Glomerular endothelial cell (primary cell): ENCODE results near the gene ABAT. TPM values are rescaled to one million over a fixed set of nuclear protein-coding genes. Genes with fewer than 3 reads are reported as not detected.
"Not testable (repeated sequence)": the region's sequence is repeated elsewhere in the genome, so short reads cannot be mapped to it uniquely, and the experiment has no call there.

Source experiments
- DNase-seq: peaks from one replicate; pipeline ENCODE4 v3.0.0-alpha.2; 2011; ENCODE audit warnings: low read depth, low spot score; ENCODE audit errors: extremely low read depth
- total RNA-seq: library from RNA; depleted of rRNA; stranded (reverse); fragments of >200 nt; gene quantifications from 2 replicates; pipeline ENCODE4 v1.2.3, GENCODE V29; 2015

ABAT gene
- total RNA-seq, 1 donor from 2014 or later, result 4.4 TPM

DNA sequence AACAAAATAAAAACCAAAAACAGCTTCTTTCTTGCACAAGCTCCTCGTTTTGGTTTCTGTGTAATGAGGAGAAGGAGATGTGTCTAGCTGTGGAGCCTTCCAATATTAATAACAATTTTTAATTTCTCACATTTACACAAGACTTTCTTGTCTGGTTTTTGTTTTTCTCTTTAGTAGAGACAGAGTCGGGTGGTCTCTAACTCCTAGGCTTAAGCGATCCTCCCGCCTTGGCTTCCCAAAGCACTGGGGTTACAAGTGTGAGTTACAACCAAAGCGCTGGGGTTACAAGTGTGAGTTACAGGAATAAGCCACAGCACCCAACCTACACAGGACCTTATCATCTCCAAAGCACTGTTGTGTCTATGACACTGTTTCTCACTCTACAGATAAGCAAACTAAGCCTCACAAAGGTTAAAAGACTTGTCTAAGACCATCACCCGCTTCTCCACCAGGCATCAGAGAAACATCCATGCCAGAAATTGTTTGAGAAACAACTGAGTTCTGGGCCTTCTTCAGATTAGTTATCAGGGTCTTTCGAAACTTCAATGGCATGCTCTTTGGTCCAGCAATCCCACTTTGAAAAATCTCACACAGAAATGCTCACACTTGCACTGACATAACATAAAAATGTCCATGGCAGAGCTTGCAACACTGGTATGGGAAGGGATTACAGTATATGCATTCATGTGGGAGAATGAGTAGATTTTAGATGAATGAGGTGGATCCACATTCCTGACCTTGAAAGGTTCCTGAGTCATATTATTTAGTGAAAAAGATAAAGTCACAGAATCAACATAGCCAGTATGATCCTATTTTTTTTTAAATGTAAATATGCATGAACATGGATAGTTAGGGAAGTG, 3.9 kb downstream of the ABAT start:
- no peak for DNase-seq

GRCh38 chr16:8679151-8679550, 4.7 kb downstream of the ABAT start:
- no peak for DNase-seq

GRCh38 chr16:8682551-8683259, 8.3 kb downstream of the ABAT start:
- DNase-seq, result no peak

GRCh38 chr16:8683640-8684039, 9.2 kb downstream of the ABAT start:
- DNase-seq, result no peak

DNA sequence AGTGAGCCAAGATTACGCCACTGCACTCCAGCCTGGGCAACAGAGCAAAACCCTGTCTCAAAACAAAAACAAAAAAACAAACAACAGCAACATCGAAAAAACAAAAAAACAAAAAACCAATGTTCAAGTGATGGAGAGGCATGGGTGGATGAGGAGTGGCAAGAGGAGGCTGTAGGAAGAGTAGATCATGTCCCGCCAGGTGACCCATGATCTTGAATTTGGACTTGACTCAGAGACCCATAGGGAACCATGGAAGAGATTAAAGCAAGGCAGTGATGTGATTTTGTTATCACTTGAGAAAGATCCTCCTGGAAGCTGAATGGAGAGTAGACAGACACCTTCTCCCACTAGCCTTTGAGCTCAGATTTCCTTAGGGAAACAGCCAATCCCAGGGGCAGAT, 11.2 kb downstream of the ABAT start:
- no peak for DNase-seq

DNA sequence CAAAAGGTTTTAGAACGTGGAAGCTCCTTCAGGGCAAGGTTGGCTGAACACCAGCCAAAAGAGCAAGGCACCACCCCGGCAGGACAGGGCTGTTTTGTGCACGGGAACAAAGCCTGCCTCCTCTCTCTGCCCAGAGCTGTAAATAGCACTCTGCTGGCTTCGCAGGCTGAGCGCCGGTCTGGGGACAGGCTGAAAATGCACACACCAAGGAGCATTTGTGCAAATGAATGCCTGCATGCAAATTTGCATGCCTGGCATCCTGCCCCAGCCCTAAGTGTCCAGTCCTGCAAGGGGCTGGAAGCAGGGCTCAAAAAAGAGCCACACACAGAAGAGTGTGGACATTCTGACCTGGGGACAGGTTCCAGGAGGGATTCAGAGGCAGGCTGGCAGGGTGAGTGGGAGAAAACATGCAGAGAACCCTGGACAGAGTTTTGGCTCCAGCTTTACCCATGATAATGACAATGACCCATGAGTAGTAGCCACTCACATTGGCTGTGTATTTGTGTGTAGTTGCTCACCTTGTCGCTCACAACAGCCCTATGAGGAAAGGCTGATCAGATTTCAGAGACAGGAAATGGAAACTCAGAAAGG, 11.7 kb downstream of the ABAT start:
- DNase-seq, result no peak

- DNase-seq, result no peak
Observed at GRCh38 chr16:8686879-8687278, 12.5 kb downstream of the ABAT start.

DNA sequence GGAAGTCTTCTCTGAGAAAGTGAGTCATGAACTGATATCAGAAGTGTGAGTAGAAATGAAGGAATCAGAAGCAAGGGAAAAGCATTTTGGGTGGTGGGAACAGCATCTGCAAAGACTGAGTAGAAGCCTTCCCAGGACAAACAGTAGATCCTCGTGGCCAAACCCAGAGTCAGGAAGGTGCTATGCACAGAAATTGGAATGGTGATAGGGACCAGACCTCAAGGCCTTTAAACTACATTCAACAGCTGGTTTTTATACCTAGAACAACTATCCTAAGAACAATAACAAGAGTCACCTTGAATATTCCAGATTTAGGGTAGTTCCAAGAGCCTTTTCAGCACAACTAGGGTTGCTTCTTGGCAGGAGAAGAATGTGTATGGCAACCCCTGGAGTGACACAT, 15.3 kb downstream of the ABAT start:
- no peak for DNase-seq

- DNase-seq, result no peak
Observed at GRCh38 chr16:8691728-8692127, 17.3 kb downstream of the ABAT start.

DNA sequence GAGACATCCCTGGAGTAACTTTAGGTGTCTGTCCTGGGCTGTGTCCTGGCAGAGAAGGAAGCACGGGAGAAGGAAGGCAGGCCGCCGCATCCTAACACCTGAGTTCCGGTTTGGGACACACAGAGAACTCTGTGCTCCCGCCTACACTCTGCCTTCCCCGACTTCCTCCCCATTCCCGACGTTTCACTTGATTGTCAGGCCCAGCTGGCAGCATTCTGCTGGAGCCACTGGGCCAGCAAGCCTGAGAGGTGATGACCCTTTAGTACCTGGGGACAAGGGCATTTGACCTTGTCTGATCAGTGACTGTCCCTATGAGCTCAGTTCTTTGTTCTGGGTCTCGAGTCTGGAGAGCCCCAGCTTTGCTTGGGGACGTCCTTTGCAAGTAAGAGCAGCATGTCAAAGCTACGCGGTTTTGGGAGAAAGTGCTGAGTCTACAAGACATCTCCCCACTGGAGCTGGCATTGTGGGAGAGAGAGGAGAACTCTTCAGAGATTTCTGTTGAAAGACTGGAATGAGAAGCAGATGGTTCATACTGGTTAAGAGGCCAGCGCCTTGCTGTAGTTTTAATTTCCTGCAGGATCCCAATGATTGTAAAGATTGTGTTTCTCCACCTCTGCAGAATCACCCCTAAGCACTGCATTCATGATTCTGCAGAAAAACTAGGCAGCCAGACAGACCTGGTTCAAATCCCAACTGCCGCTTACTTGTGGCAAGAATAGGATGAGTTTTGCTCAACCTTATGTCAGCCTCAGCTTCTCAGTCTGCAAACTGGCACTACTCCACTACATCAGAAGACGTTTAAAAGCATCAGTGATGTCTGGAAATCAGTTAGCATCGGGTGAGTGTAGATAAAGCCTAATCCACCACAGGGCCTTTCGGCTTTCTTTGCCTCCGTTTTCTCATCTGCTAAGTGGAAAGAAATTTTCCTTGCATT, 20.6 kb downstream of the ABAT start:
- DNase-seq, result no peak

DNA sequence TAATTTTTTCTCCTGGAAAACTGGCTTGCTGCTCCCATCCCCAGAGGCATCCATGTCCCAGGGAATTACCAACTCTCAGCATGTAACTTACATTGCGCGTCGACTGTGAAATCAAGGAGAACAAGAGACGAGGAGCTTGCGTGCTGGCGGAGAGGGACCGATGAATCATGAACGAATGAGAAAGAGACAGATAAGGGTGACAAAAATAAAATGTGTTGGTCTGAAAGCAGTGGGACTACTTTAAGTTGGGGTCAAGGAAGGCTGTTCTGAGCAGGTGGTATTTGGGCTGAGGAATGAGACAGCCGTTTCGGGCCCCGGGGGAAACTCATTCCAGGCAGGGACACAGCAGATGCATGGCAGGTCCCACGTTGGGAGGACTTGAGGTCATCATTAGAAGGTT, 22.5 kb downstream of the ABAT start:
- no peak for DNase-seq

DNA sequence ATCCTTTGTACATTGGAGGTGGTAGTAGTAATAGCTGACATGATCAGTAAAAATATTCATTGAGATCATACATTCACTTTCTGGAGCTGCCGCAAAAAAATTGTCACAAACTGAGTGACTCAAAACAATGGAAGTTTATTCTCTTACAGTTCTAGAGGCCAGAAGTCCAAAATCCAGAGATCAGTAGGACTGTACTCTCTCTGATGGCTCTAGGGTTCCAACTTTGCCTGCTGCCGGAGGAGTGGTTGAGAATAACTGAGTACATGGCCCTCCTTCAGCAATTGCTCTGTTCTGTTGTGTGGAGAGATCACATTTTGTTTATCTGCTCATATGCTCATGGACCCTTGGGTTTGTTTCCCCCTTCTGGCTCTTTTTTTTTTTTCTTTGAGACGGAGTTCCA, 23.5 kb downstream of the ABAT start:
- no peak for DNase-seq

DNA sequence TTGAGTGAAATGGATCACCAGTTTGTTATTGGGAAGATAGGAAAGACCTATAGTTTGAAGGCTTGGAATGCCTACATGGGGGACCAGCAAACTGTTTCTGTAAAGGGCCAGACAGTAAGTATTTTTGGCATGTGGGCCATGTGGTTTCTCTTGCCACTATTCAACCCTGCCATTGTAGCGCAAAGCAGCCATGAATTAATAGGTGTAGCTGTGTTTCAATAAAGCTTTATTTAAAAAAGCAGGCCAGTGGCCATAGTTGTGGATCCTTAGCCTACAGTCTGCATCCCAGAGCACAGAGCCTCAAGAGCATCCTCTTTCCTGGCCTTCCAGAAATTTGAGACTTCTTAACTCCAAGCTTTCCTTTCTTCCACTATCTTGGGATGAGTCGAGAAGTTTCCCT, 29.3 kb downstream of the ABAT start:
- no peak for DNase-seq

DNA sequence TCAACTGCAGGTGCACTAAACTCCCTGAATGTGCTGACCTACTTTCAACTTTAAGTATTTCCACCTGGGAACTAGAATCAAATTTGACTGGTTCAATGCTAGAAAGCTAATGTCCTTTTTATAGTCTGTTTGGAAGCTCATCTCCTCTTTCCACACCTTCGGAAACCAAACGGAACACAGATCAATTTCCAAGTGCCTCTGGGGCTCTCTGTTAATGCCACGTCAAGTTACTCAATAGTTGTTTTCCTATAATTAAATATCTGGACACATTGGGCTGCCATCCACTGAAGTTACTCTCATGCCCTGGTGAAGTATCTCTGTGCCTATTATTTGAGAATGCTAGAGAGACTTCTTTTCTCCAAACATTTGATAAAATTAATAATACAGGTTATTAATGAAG, 29.7 kb downstream of the ABAT start:
- no peak for DNase-seq

DNA sequence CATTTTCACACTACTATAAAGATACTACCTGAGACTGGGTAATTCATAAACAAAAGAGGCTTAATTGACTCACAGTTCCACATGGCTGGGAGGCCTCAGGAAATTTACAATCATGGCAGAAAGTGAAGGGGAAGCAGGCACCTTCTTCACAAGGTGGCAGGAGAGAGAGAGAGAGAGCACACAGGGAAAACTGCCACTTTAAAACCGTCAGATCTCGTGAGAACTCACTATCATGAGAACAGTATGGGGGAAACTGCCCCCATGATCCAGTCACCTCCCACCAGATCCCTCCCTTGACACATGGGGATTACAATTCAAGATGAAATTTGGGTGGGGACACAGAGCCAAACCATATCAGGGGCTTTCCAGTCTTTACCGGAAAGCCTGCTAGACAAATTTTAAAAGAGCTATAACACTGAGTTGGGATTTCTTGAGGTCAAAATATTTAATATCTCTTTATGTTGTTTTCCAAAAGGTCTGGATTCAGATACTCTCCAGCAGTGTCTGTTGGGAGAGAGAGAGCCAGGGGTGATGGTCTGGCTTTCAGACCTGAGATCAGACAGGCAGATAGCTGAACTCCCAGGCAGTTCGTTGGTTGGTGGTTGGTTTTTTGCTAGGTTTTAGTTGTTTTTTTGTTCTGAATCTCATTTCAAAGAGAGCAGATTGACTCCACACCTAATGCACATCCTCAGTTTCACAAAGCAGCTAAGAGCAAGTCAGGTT, 30.8 kb downstream of the ABAT start:
- not testable (repeated sequence) for DNase-seq

DNA sequence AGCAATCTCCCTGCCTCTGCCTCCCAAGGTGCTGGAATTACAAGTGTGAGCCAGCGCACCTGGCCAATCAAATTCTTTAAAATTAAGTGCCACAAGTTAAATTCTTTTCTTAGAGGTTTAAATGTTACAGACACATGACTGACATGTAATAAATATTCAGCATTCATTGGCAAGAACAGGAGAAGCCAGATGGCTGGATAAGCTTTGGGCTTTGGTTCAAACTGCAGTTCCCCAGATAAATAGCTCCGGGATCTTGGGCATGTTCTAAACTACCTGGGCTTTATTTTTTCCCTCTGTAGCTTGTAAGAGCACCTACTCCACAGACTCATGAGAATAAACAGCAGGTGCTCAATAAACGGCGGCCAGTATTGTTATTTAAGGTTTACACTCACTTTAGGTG, 34.1 kb downstream of the ABAT start:
- DNase-seq, result no peak

DNA sequence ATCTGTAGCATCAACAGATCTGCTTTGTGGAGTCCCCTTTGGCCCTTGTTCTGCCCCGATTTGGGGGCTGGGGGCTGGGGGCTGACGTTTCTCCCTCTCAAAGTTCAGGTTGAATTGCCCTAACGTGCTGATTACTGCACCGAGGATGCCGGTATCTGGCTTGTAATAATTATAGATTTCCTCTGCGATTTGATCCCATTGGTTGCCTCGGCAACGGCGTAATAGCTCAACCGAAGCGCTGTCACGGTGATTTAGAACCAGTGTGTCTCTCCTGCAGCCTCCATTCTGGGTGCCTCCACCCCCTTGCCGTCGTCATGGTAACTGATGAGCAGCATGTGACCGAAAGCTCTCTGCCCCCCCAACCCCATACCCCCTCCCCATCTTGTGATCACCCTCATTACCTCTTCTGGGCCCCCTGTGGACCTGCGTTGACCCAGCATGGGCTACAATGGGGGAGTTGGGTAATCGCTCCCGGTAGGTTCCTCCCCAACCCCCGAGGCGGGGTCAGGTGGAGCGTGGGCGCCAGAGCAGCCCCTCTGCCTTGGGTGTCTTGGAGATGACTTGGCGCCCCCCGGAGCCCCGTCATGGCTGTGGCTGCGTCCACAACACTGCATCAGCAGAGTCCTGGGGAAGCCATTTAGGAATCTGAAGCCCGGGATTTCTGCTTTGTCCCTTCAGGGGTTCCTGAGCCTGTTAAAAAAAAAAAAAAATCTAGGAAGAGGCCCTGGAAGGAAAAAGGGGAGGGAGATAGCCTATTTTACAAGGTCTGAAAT, 38.4 kb downstream of the ABAT start:
- no peak for DNase-seq

- no peak for DNase-seq
Observed at GRCh38 chr16:8713635-8714172, 39.3 kb downstream of the ABAT start.

DNA sequence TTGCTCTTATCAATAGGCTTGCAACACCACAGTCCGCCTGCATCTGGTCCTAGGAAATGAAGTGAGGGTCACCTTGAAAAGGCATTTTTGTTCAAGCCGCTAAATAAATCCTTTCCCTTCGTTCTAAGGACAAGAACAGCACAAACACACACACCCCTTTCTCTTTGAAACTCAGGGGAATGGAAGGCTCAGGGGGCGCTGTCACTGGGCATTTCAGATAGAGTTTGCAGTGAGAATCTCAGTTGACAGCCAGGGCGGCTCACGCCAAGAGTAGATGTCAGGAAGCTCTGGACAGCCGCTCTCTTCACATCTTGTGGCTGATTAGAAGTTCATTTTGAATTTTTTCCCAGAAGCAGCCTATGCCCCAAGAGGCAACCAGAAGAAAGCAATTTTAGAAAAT, 39.8 kb downstream of the ABAT start:
- no peak for DNase-seq
